HepG2 (cell line): ENCODE measurements around the gene UBE2E1. TPM values are rescaled to one million over a fixed set of nuclear protein-coding genes. Genes with fewer than 3 reads are reported as not detected.

ENCODE experiments used
- ATAC-seq: fragments of 200-7000 bp; cut with Tn5 transposase; 3 replicates; pipeline ENCODE4 v1.9.1; 2020; ENCODE audit warnings: mild to moderate bottlenecking, moderate library complexity
- BruUV-seq: library from RNA; stranded (reverse); fragments of 400-500 nt; replicated peaks from 2 replicates; lab custom pipeline; 2021; lab: Mats Ljungman, UMichigan
- CTCF ChIA-PET: fragments of 300-600 bp; formaldehyde crosslinking; extraction: SDS; loops from one replicate; lab custom pipeline; 2021; ENCODE audit warnings: low total read pairs, inconsistent platforms, low intra/inter-chr PET ratio; lab: Yijun Ruan, JAX
- POLR2A ChIA-PET: fragments of 350-600 bp; sonication (Branson Sonifier 250); formaldehyde crosslinking; loops from one replicate; lab custom pipeline; 2020; ENCODE audit warnings: antibody characterized with exemption, inconsistent platforms; lab: Yijun Ruan, JAX
- DNase-seq: peaks from one replicate; pipeline ENCODE4 v3.0.0-alpha.2; 2015; ENCODE audit warnings: low spot score
- FAIRE-seq: peaks from 3 replicates; lab custom pipeline; 2011; peaks lifted over from hg19 to GRCh38; lab: Jason Lieb, UNC
- H2AFZ ChIP-seq: one replicate; pipeline ENCODE4 v1.6.1; 2011; ENCODE audit warnings: low read length, inconsistent platforms
- H3K27ac ChIP-seq: fragments of 300-600 bp; 3 replicates; pipeline ENCODE4 v1.8.0; 2011; ENCODE audit warnings: mixed run types, mild to moderate bottlenecking, mixed read lengths, low read length, inconsistent platforms; ENCODE audit not compliant: insufficient read depth; ENCODE audit errors: extremely low read length
- H3K27me3 ChIP-seq, 2 experiments: fragments of 200-600 bp in 1 of 2; 2 replicates in 1 of 2; 3 replicates in 1 of 2; pipeline versions ENCODE4 v1.6.0 to v1.8.0; 2011; ENCODE audit warnings: low read length in 2 of 2, mild to moderate bottlenecking in 2 of 2, moderate library complexity in 2 of 2, inconsistent platforms in 1 of 2; ENCODE audit not compliant: insufficient read depth in 2 of 2, control insufficient read depth in 1 of 2
- H3K36me3 ChIP-seq, 2 experiments: fragments of 200-600 bp in 1 of 2; replicated peaks in 1 of 2; 2 replicates in 1 of 2; 3 replicates in 1 of 2; pipeline versions ENCODE4 v1.5.1 to v1.8.0; 2011; ENCODE audit warnings: low read length in 2 of 2, inconsistent platforms in 1 of 2; ENCODE audit not compliant: insufficient read depth in 2 of 2, control insufficient read depth in 1 of 2
- H3K4me1 ChIP-seq: 2 replicates; pipeline ENCODE4 v1.5.1; 2012; ENCODE audit warnings: low read length, inconsistent platforms; ENCODE audit not compliant: insufficient read depth
- H3K4me2 ChIP-seq: 2 replicates; pipeline ENCODE4 v1.6.0; 2011; ENCODE audit warnings: low read depth, low read length, inconsistent platforms
- H3K4me3 ChIP-seq, 3 experiments: fragments of 200-600 bp in 1 of 3; sonication (generic), shearing (Covaris generic) in 1 of 3; replicated peaks in 1 of 3; 2 replicates each; pipeline ENCODE4 v1.5.1; 2011 to 2016; ENCODE audit warnings: low read length in 3 of 3, inconsistent platforms in 2 of 3, low read depth in 2 of 3, mild to moderate bottlenecking in 2 of 3, control low read depth in 1 of 3, mixed read lengths in 1 of 3; ENCODE audit not compliant: insufficient read depth in 1 of 3
- H3K79me2 ChIP-seq: one replicate; pipeline ENCODE4 v1.6.1; 2011; ENCODE audit warnings: low read length, inconsistent platforms; ENCODE audit not compliant: insufficient read depth
- H3K9ac ChIP-seq: 2 replicates; pipeline ENCODE4 v1.6.0; 2011; ENCODE audit warnings: mild to moderate bottlenecking, low read depth, low read length, inconsistent platforms; ENCODE audit not compliant: insufficient read depth
- H3K9me3 ChIP-seq: 2 replicates; pipeline ENCODE4 v1.5.1; 2012; ENCODE audit warnings: mild to moderate bottlenecking, low read length
- H4K20me1 ChIP-seq: 2 replicates; pipeline ENCODE4 v1.6.0; 2011; ENCODE audit warnings: inconsistent platforms, mild to moderate bottlenecking, low read length, moderate library complexity; ENCODE audit not compliant: insufficient read depth
- BCL6 ChIP-seq: IDR thresholded peaks from 2 replicates; pipeline ENCODE4 v1.6.1; 2016; ENCODE audit warnings: missing genetic modification reagents, missing compliant biosample characterization
- DNMT3B ChIP-seq: conservative IDR thresholded peaks from 2 replicates; pipeline ENCODE4 v1.6.1; 2016; ENCODE audit warnings: missing biosample characterization, control low read depth
- ETV5 ChIP-seq: IDR thresholded peaks from 2 replicates; pipeline ENCODE4 v1.6.1; 2018; ENCODE audit warnings: missing biosample characterization, missing genetic modification reagents, inconsistent platforms, borderline replicate concordance
- HNF4G ChIP-seq, 2 experiments: sonication (generic) in 1 of 2; formaldehyde crosslinking in 1 of 2; IDR thresholded peaks; 2 replicates each; pipeline versions ENCODE4 v1.4.0 to v1.6.1; 2011 to 2020; ENCODE audit warnings: borderline replicate concordance in 2 of 2, low read depth in 2 of 2, mild to moderate bottlenecking in 2 of 2, low read length in 1 of 2, missing genetic modification reagents in 1 of 2, moderate library complexity in 1 of 2
- KAT7 ChIP-seq: IDR thresholded peaks from 2 replicates; pipeline ENCODE4 v1.6.1; 2018; ENCODE audit warnings: borderline replicate concordance, missing compliant biosample characterization
- MAFG ChIP-seq: sonication (generic); formaldehyde crosslinking; IDR thresholded peaks from 2 replicates; pipeline ENCODE4 v1.5.1; 2020; ENCODE audit warnings: mild to moderate bottlenecking, missing genetic modification reagents
- SMAD3 ChIP-seq: sonication (generic); formaldehyde crosslinking; IDR thresholded peaks from 2 replicates; pipeline ENCODE4 v1.4.0; 2020; ENCODE audit warnings: missing genetic modification reagents
- STAT5B ChIP-seq: sonication (generic); formaldehyde crosslinking; IDR thresholded peaks from 2 replicates; pipeline ENCODE4 v1.4.0; 2020; ENCODE audit warnings: missing genetic modification reagents
- TCF7L2 ChIP-seq: IDR thresholded peaks from 2 replicates; pipeline ENCODE4 v1.6.1; 2011; ENCODE audit warnings: mild to moderate bottlenecking, low read depth, low read length, moderate library complexity
- ZBTB7A ChIP-seq: sonication (generic); formaldehyde crosslinking; IDR thresholded peaks from 2 replicates; pipeline ENCODE4 v1.8.0; 2022; ENCODE audit warnings: mild to moderate bottlenecking, missing genetic modification reagents
- ZNF143 ChIP-seq: sonication (generic); formaldehyde crosslinking; IDR thresholded peaks from 2 replicates; pipeline ENCODE4 v1.4.0; 2020; ENCODE audit warnings: missing genetic modification reagents
- ZNF232 ChIP-seq: sonication (generic); formaldehyde crosslinking; IDR thresholded peaks from 2 replicates; pipeline ENCODE4 v1.4.0; 2020; ENCODE audit warnings: missing genetic modification reagents, borderline replicate concordance
- ZNF432 ChIP-seq: sonication (generic); formaldehyde crosslinking; IDR thresholded peaks from 2 replicates; pipeline ENCODE4 v1.5.0; 2020; ENCODE audit warnings: missing genetic modification reagents, mild to moderate bottlenecking, borderline replicate concordance
- ZNF484 ChIP-seq: sonication (generic); formaldehyde crosslinking; IDR thresholded peaks from 2 replicates; pipeline ENCODE4 v1.5.1; 2020; ENCODE audit warnings: mild to moderate bottlenecking, low read depth, missing genetic modification reagents, borderline replicate concordance
- ZNF607 ChIP-seq: sonication (generic); formaldehyde crosslinking; IDR thresholded peaks from 2 replicates; pipeline ENCODE4 v1.5.1; 2020; ENCODE audit warnings: missing genetic modification reagents, mild to moderate bottlenecking, borderline replicate concordance
- ZNF749 ChIP-seq: sonication (generic); formaldehyde crosslinking; IDR thresholded peaks from 2 replicates; pipeline ENCODE4 v1.8.0; 2022; ENCODE audit warnings: mild to moderate bottlenecking, missing genetic modification reagents, moderate library complexity, borderline replicate concordance
- ZNF772 ChIP-seq: sonication (generic); formaldehyde crosslinking; IDR thresholded peaks from 2 replicates; pipeline ENCODE4 v1.5.0; 2020; ENCODE audit warnings: mild to moderate bottlenecking, missing genetic modification reagents
- ZSCAN12 ChIP-seq: sonication (generic); formaldehyde crosslinking; IDR thresholded peaks from 2 replicates; pipeline ENCODE4 v1.9.0; 2021; ENCODE audit warnings: mild to moderate bottlenecking, missing genetic modification reagents
- WGBS: methylation state at CpG from one replicate; pipeline ENCODE4 v1.1.6; 2017; ENCODE audit warnings: low lambda C conversion rate; 5-methylcytosine and 5-hydroxymethylcytosine counted together
- in situ Hi-C: cut with HindIII; loops from 2 replicates; pipeline ENCODE4 v1.10.0; 2017; ENCODE audit warnings: low pct_unique_long_range_greater_than_20kb; ENCODE audit not compliant: extremely low pct_ligation_motif_present
- intact Hi-C: fragments of 100-400 bp; cut with micrococcal nuclease; formaldehyde crosslinking; loops from one replicate; pipeline ENCODE4 v1.10.0; 2022; ENCODE audit not compliant: unreplicated experiment
- polyA plus RNA-seq, 8 experiments: library from polyadenylated mRNA; depleted of rRNA in 3 of 8; stranded (reverse) in 7 of 8; unstranded in 1 of 8; fragments of >200 nt; fragmentation: Illumina TruSeq in 4 of 8; extraction: Trizol in 4 of 8; gene quantifications; 2 replicates each; pipeline versions ENCODE4 v1.2.1 to v1.2.3, GENCODE V29; 2011 to 2016; ENCODE audit warnings: low read depth in 4 of 8, missing spikeins in 1 of 8, mixed read lengths in 1 of 8; ENCODE audit not compliant: insufficient read depth in 1 of 8
- total RNA-seq, 5 experiments: library from RNA; depleted of rRNA; stranded (reverse); fragments of >200 nt; fragmentation: Illumina TruSeq; extraction: Trizol; gene quantifications; 2 replicates each; pipeline ENCODE4 v1.2.3, GENCODE V29; 2016; ENCODE audit warnings: low read depth in 1 of 5

The UBE2E1 gene
- total and polyA plus RNA-seq, 2 of the 13 experiments (the other 11 are each of a cell fraction or from before 2014, with no cell fraction given): 55.4 to 61.8 TPM

DNA sequence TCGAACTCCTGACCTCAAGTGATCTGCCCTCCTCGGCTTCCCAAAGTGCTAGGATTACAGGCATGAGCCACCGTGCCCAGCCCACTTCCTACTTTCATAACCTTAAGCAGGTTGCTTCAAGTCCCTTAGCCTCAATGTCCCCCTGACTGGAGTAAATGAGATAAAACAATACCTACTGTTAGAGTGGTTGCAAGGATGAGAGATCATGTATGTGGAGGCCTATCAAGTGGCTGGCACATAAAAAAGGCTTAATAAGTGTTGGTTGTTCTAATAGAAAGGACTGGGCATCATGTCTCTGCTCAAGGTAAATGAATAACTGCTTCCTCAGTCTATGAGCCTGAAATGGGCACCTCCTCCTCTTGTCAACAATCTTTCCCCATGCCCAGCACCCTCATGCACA, 25.9 kb upstream of the UBE2E1 start:
- H3K27me3 ChIP-seq: peaks cover 0 to 11% of the 10 kb centered on the region in 2 experiments; a peak in 1 of 5 replicates
- TF ChIP-seq HNF4G (IDR thresholded peaks at IDR 0.05; ENCODE audit: borderline replicate concordance, low read depth, low read length) (no peak), HNF4G (CRISPR knock-in tag; IDR thresholded peaks at IDR 0.05; ENCODE audit: borderline replicate concordance, low read depth) (no peak), DNMT3B (CRISPR knock-in tag) (no peak), ETV5 (CRISPR knock-in tag) (no peak), STAT5B (CRISPR knock-in tag) (no peak), KAT7 (no peak), SMAD3 (CRISPR knock-in tag) (no peak), MAFG (no peak), ZBTB7A (no peak), ZNF484 (CRISPR knock-in tag) (no peak), ZNF232 (CRISPR knock-in tag) (no peak), BCL6 (CRISPR knock-in tag) (no peak), ZNF749 (CRISPR knock-in tag) (no peak), ZNF143 (CRISPR knock-in tag) (no peak), ZNF607 (CRISPR knock-in tag) (no peak), ZNF772 (CRISPR knock-in tag) (no peak), ZSCAN12 (CRISPR knock-in tag) (no peak), TCF7L2 (no peak), ZNF432 (CRISPR knock-in tag) (no peak)
- POLR2A ChIA-PET: no interaction called here
- ATAC-seq: no peak
- H3K4me3 ChIP-seq: no peak overlapping the region
- H3K9me3 ChIP-seq: no peaks in the 10 kb centered on the region
- no peak for FAIRE-seq
- DNase-seq: no peak
- BruUV-seq: no TSS peak
- H3K79me2 ChIP-seq: no peaks in the 10 kb centered on the region
- H4K20me1 ChIP-seq: no peaks in the 10 kb centered on the region
- no peaks in the 10 kb centered on the region for H3K4me1 ChIP-seq
- H3K36me3 ChIP-seq: no peaks in the 10 kb centered on the region
- 21% methylated on average over 3 of the region's 3 CpGs for WGBS
- H3K27ac ChIP-seq: no peak overlapping the region
- intact Hi-C loops: no loop called here
- no peak overlapping the region for H2AFZ ChIP-seq
- H3K4me2 ChIP-seq: no peak overlapping the region
- H3K9ac ChIP-seq: no peak overlapping the region
- in situ Hi-C loops: no loop called here
- CTCF ChIA-PET: no interaction called here
